ENCODE data around the gene STIM2. TPM values are rescaled to one million over a fixed set of nuclear protein-coding genes. Genes with fewer than 3 reads are reported as not detected.

STIM2 gene
- total and polyA plus RNA-seq, 9 of the 15 experiments (the other 6 are each of a cell fraction or from before 2014, with no cell fraction given) = 7.2 to 26.8 (median 15.4) TPM

GRCh38 chr4:26815706-26816105 is 44.9 kb upstream of the STIM2 start:
- Histone ChIP-seq H3K4me1 (replicated peaks in 1 of 2; ENCODE audit: control insufficient read depth in 2 of 2, insufficient read depth in 2 of 2, low read length in 2 of 2) (no peaks in the 10 kb centered on the region; a peak in 1 of 5 replicates), H3K27me3 (ENCODE audit: control insufficient read depth in 2 of 2, insufficient read depth in 2 of 2, low read length in 2 of 2) (no peaks in the 10 kb centered on the region), H3K9ac (ENCODE audit: insufficient read depth in 1 of 2, low read depth in 2 of 2, low read length in 2 of 2) (no peak overlapping the region), H3K36me3 (ENCODE audit: control insufficient read depth, insufficient read depth, low read length) (no peaks in the 10 kb centered on the region), H3K9me1 (ENCODE audit: control insufficient read depth, insufficient read depth, low read length) (no peaks in the 10 kb centered on the region), H4K20me1 (replicated peaks; ENCODE audit: control insufficient read depth, insufficient read depth, low read length) (no peaks in the 10 kb centered on the region), H3K27ac (ENCODE audit: extremely low read depth, low read depth, low read length) (no peak overlapping the region), H3K4me3 (no peak overlapping the region), H2AFZ (ENCODE audit: low read depth, low read length) (no peak overlapping the region), H3K9me3 (replicated peaks; ENCODE audit: control insufficient read depth, insufficient read depth, low read depth, low read length) (no peaks in the 10 kb centered on the region), H3K4me2 (ENCODE audit: insufficient read depth, low read length) (no peak overlapping the region), H3K79me2 (ENCODE audit: control insufficient read depth, insufficient read depth, low read length) (no peaks in the 10 kb centered on the region)
- ATAC-seq (no peak), DNase-seq (ENCODE audit: extremely low read depth in 1 of 4, low spot score in 3 of 4) (no peak), FAIRE-seq (no peak)
- in situ Hi-C loops (cut with MboI) = no loop called here
- WGBS (ENCODE audit: insufficient coverage, low coverage, missing lambda C conversion rate) = 54% methylated on average over 5 of the region's 5 CpGs
- intact Hi-C loops (cut with micrococcal nuclease) = no loop called here
- CTCF ChIA-PET (ENCODE audit: low intra/inter-chr PET ratio) = no interaction called here
- POLR2A ChIA-PET = no interaction called here
- BruUV-seq (replicated peaks) = no TSS peak
- TF ChIP-seq U2AF2 (optimal IDR thresholded peaks at IDR 0.05; ENCODE audit: low read depth, low read length) = no peak
- TF ChIP-seq ZBTB49 (CRISPR knock-in tag; IDR thresholded peaks at IDR 0.05; ENCODE audit: borderline replicate concordance) = no peak
- TF ChIP-seq NCOA2 (IDR thresholded peaks at IDR 0.05; ENCODE audit: partially characterized antibody in 2 of 2) = no peak
- no peak for TF ChIP-seq PHF21A (IDR thresholded peaks at IDR 0.05; ENCODE audit: borderline replicate concordance, low read depth)
- no peak for TF ChIP-seq E2F1 (CRISPR knock-in tag; IDR thresholded peaks at IDR 0.05)
- no peak for TF ChIP-seq NFIC (IDR thresholded peaks at IDR 0.05)
- no peak for TF ChIP-seq MEIS2 (IDR thresholded peaks at IDR 0.05; ENCODE audit: partially characterized antibody)
- TF ChIP-seq MTA1 (IDR thresholded peaks at IDR 0.05; ENCODE audit: borderline replicate concordance) = no peak
- no peak for TF ChIP-seq FOXJ3 (CRISPR knock-in tag; IDR thresholded peaks at IDR 0.05)
- TF ChIP-seq ZBTB11 (CRISPR knock-in tag; IDR thresholded peaks at IDR 0.05) = no peak
- TF ChIP-seq ZNF124 (CRISPR knock-in tag; IDR thresholded peaks at IDR 0.05) = no peak
- TF ChIP-seq ZC3H4 (CRISPR knock-in tag; IDR thresholded peaks at IDR 0.05; ENCODE audit: borderline replicate concordance) = no peak
- no peak for TF ChIP-seq FOXP4 (CRISPR knock-in tag; IDR thresholded peaks at IDR 0.05; ENCODE audit: borderline replicate concordance)
- TF ChIP-seq HIVEP1 (CRISPR knock-in tag; IDR thresholded peaks at IDR 0.05) = no peak

Data from K562 (cell line).